Activated CD4-positive, alpha-beta T cell treated with anti-CD3 and anti-CD28 coated beads, Interleukin-2, amount 50 U/mL, for 16 hours (primary cell): ENCODE data around the gene MYO1F.
"Not testable (repeated sequence)": the region's sequence is repeated elsewhere in the genome, so short reads cannot be mapped to it uniquely, and the experiment has no call there.

Experiments
- DNase-seq: peaks from one replicate; pipeline ENCODE4 v3.0.0-alpha.2; 2020

Gene MYO1F

GRCh38 chr19:8577247-8577646, at the start of gene MYO1F:
TSS of gene MYO1F (minus strand) at chr19:8577442. CDS start at chr19:8577309, 133 bp downstream.
- DNase-seq = no peak

GRCh38 chr19:8626842-8627241, 49.6 kb upstream of the MYO1F start:
- DNase-seq = no peak

- DNase-seq = not testable (repeated sequence)
Observed at GRCh38 chr19:8622886-8623285, 45.6 kb upstream of the MYO1F start.

GRCh38 chr19:8618751-8619150, 41.5 kb upstream of the MYO1F start:
- no peak for DNase-seq

DNA sequence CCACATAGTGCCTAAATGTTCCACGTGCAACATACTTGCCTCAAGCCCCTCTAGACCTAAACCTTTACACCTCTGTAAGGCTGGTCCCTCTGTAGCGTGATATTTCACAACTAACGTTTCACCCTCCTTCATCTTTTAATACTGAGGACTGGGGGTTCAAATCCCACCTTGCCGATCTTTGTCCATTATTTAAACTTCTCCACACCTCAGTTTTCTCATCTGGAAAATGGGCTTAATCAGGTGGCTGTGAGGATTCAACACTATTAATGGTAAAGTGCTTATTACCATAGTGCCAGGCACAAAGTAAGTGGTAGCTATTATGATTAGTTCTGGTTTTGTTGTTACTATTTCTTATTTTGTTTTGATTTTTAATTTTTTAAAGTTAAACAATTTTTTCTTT, 40.7 kb upstream of the MYO1F start:
- DNase-seq = no peak

GRCh38 chr19:8617325-8617724, 40.1 kb upstream of the MYO1F start:
- DNase-seq = not testable (repeated sequence)

GRCh38 chr19:8616861-8617260, 39.6 kb upstream of the MYO1F start:
- DNase-seq = no peak

DNA sequence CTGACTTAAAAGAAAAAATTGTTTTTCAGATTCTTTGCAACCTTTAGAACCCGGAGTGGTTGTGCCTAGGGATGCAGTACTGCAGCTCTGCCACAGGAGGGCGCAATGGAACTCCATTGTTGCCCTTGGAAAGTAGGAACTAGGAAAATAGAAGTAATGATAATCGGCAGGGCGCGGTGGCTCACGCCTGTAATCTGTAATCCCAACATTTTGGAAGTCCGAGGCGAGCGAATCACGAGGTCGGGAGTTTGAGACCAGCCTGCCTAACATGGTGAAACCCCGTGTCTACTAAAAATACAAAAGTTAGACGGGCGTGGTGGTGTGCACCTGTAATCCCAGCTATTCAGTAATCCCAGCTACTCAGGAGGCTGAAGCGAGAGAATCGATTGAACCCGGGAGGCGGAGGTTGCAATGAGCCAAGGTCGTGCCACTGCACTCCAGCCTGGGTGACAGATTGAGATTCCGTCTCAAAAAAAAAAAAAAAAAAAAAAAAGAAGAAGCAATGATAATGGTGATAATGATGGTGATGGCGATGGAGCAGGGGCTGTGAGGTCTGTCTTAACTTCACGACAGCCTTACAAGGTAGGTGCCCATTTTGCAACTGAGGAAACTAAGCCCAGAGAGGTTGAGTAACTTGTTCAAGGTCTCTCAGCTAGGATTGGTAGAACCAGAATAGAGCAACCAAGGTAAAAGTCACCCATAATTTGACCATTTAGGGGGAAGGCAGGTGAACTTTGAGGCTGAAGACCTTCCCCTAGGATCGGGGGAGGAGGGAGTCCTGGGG, 38.8 kb upstream of the MYO1F start:
- DNase-seq = peak; percentile 54

DNA sequence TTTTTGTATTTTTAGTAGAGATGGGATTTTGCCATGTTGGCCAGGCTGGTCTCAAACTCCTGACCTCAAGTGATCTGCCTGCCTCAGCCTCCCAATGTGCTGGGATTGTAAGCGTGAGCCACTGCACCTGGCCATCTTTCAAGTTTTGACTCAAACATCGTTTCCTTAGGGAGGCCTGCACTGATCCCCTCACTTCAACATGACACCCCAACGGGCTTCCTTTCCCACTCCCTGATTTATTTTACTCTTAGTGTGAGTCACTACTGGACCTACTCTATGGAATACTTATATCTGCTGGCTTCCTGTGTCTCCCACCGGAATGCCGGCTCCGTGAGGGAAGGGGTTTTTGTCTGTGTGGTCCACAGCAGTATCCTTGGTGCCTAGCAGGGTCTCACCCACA, 37.8 kb upstream of the MYO1F start:
- no peak for DNase-seq

DNA sequence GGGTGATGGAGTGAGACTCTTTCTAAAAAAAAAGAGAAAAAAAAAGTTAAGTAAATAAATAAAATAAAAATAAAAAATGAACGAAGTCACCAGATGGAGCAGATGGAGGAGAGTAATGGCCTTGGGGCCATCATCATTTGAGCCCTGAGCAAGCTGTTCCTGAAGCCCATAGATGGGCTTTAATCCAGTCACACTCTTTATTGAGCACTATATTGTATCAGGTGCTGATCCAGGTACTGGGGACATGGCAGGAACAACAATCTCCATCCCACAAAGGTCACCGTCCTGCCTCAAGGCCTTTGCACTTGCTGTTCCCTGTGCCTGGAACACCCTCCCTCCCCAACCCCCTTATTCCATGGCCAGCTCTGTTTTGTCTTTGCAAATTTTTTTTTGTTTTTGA, 37.2 kb upstream of the MYO1F start:
- no peak for DNase-seq

DNA sequence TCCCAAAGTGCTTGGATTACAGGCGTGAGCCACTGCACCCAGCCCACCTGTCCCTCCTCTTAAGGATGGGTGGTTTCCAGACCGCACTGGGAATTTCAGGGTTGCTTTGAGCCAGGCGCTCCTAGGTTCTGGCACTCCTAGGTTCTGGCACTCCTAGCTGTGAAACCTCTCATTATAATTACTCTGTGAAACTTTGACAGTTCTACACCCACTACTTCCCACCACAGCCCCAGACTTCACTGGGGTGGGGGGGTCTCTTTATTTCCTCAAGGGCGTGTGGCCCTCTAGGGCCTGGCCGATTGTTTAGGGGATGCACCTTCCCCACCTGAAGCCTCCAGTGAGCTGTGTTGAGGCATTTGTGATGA, 35.5 kb upstream of the MYO1F start:
- DNase-seq = no peak

DNA sequence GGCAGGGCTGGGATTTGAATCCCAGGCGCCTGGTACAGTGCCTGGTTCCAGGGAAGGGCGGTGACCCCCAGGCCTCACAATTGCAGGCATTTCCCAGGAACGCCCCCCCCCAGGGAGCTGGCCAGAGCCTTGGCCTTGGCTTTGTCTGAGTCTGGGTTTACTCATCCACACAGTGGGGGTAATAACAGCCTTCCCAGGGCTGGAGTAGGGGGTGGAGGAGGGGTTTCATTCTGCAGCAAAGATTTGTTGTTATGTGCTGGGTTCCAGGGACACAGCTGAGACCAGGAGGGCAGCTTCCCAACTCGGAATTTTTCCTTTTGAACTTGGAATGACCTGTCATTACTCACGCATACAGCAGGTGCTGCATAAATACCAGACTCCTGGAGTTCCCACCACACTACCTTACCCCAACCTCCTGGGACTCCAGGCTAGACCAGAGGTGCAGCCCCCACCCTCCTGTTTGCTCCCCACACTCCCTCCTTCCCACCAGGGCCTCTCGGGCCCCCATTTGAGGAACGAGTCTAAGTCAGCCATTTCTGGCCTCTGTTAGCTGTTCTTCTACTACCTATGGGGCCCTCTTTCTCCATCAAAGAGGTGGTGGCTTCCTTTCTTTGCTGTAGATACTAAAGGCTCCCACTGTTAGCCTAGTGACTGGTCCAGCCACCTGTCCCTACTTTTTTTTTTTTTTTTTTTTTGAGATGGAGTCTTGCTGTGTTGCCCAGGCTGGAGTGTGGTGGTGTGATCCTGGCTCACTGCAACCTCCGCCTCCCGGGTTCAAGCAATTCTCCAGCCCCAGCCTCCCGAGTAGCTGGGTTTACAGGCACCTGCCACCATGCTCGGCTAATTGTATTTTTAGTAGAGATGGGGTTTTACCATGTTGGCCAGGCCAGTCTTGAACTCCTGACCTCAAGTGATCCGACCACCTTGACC, 34.9 kb upstream of the MYO1F start:
- DNase-seq = no peak

DNA sequence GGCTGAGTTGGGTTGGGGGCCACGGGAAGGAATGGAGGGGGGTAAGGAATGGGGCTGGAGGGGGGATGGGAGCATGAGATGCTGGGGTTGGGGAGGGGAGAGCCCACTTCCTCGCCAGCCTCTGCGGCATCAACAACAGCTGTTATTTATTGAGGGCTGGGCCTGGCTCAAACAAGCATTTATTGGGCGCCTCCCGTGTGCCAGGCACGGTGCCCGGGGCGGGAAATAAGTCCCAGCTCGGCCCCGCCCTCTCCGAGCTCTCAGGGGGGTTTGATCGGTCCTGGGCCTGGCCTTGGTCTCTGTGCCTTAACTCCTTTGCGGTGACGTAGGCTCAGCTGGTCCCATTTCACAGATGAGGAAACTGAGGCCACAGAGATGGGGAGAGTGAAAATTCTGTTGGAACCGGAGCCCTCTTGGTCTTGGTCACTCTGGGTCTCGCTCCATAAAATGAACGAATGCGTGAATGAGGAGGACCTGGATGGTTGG, 34.2 kb upstream of the MYO1F start:
- no peak for DNase-seq

DNA sequence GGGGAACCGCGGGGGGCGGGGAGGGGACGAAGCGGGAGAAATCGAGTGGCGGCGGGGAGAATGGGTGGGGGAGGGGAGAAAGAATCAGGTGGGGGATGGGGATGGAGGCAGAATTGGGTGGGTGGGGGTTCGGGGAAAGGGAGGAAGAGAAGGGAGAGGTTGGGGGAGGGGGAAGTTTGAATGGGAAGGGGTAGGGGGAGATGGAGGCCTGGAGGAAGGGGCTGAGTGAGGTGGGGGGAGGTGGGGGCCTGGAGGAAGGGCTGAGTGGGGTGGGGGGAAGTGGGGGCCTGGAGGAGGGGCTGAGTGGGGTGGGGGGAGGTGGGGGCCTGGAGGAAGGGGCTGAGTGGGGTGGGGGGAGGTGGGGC, 33.7 kb upstream of the MYO1F start:
- no peak for DNase-seq

GRCh38 chr19:8610041-8610935, 33.0 kb upstream of the MYO1F start, which contains the start of gene ADAMTS10:
TSS of gene ADAMTS10 (minus strand) at chr19:8610715. CDS start at chr19:8605710, 5,005 bp downstream.
- no peak for DNase-seq

DNA sequence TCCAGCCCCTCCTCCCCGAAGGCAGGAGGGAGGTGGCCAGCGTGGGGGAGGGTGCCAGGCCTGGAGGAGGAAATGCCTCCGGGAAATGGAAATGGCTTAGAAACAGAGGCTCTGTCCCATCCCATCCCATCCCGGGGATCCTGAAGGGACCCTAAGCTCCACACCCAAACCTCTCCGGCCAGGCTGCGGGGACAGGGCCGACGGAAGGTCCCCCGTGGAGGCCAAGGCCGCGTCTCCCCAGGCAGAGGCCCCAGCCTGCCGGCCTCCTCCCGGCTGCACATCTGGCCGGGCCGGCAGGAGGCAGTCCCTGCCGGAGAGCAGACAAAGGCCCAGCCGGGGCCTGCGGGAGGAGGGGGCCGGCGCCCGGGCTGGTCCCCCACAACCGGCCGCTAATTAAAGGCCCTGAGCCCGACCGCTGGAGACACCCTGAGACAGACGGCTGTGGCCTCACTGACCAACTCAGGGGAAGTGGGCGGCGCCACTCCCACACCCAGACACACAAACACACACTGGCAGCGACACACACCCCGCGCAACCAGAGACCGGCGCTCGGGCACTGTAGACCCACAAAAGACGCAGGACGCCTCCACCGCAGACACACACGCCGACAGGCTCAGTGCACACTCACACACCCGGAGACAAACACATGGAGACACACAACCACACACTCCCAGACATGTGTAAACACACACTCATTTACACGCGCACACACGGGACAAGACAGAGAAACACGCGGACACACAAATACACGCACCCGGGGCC, 32.2 kb upstream of the MYO1F start:
- DNase-seq = no peak

GRCh38 chr19:8608941-8609278, 31.7 kb upstream of the MYO1F start:
- DNase-seq = no peak

DNA sequence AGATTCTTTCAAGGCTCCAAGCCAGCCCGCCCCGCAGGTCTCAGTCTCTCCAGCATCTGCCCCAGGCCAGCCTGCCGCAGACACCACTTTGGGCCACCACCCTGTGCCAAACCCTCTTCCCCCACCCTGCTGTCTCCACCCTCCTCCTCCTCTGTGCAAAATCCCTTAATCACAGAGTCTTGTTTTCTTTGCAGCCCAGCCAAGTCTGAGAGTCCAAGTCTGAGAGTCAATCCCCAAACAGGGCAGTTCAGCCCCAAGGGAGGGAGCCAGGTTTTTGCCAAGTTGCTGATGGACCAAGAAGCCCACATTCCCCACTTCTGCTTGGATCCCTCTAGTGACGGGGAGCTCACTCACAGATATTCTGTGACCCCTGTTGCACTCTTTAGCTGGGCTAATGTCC, 30.1 kb upstream of the MYO1F start:
- no peak for DNase-seq

GRCh38 chr19:8605514-8605913, 28.3 kb upstream of the MYO1F start:
- DNase-seq = no peak

DNA sequence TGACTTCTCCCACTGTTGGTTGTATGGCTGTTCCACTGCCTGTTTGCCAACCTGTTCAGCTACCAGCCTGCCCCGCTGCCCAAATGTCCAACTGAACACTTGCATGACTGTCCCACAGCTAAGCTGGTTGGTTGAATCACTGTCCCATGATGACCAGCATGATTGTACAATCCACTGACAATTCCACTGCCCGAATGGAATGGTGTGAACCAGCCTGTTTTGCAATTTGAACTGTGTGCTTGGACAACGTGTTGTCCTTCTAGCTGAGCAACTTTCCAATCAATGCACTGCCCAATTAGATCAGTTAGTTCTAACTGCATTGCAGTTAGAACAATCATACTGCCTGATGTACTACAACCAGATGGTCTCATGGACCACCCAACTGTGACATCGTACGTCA, 24.6 kb upstream of the MYO1F start:
- no peak for DNase-seq

GRCh38 chr19:8600816-8601215, 23.6 kb upstream of the MYO1F start:
- DNase-seq = no peak

- no peak for DNase-seq
Observed at GRCh38 chr19:8600064-8600463, 22.8 kb upstream of the MYO1F start.
